Inflammatory macrophage (primary cell): Measurements from ENCODE around the gene CCDC24.

Source experiments
- DNase-seq, 2 donors: peaks; one replicate each; pipeline ENCODE4 v3.0.0-alpha.2; 2020 to 2022

The CCDC24 gene

GRCh38 chr1:44044071-44044801 lies 52.8 kb downstream of the CCDC24 start:
- DNase-seq: no peak

GRCh38 chr1:44045064-44045463 lies 53.7 kb downstream of the CCDC24 start:
- DNase-seq: no peak
